ENCODE measurements around the gene TPSAB1.

The TPSAB1 gene

GRCh38 chr16:1287982-1288670, 47.6 kb downstream of the TPSAB1 start:
- Histone ChIP-seq H3K27ac (replicated peaks) (no peak overlapping the region), H3K27me3 (ENCODE audit: insufficient read depth, poor library complexity, severe bottlenecking) (peaks cover 43% of the 10 kb centered on the region), H3K4me3 (replicated peaks; ENCODE audit: insufficient read depth, low read length) (no peak overlapping the region)
- no peak for DNase-seq (ENCODE audit: low read depth in 1 of 2, low spot score in 1 of 2)
- TF ChIP-seq, protein P1, sequence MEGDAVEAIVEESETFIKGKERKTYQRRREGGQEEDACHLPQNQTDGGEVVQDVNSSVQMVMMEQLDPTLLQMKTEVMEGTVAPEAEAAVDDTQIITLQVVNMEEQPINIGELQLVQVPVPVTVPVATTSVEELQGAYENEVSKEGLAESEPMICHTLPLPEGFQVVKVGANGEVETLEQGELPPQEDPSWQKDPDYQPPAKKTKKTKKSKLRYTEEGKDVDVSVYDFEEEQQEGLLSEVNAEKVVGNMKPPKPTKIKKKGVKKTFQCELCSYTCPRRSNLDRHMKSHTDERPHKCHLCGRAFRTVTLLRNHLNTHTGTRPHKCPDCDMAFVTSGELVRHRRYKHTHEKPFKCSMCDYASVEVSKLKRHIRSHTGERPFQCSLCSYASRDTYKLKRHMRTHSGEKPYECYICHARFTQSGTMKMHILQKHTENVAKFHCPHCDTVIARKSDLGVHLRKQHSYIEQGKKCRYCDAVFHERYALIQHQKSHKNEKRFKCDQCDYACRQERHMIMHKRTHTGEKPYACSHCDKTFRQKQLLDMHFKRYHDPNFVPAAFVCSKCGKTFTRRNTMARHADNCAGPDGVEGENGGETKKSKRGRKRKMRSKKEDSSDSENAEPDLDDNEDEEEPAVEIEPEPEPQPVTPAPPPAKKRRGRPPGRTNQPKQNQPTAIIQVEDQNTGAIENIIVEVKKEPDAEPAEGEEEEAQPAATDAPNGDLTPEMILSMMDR (IDR thresholded peaks at IDR 0.05; ENCODE audit: insufficient read depth, low read length) = no peak
- TF ChIP-seq POLR2AphosphoS5 (IDR thresholded peaks at IDR 0.05; ENCODE audit: low read depth) (no peak), REST (IDR thresholded peaks at IDR 0.05; ENCODE audit: insufficient replicate concordance, low read depth) (no peak), GABPA (IDR thresholded peaks at IDR 0.05; ENCODE audit: low read depth) (no peak), SPI1 (IDR thresholded peaks at IDR 0.05; ENCODE audit: borderline replicate concordance, low read depth) (no peak)

GRCh38 chr16:1288813-1289476, 48.4 kb downstream of the TPSAB1 start:
- TF ChIP-seq GABPA (IDR thresholded peaks at IDR 0.05; ENCODE audit: low read depth) (no peak), SPI1 (IDR thresholded peaks at IDR 0.05; ENCODE audit: borderline replicate concordance, low read depth) (no peak), POLR2AphosphoS5 (IDR thresholded peaks at IDR 0.05; ENCODE audit: low read depth) (no peak), REST (IDR thresholded peaks at IDR 0.05; ENCODE audit: insufficient replicate concordance, low read depth) (no peak)
- TF ChIP-seq, protein P1 (IDR thresholded peaks at IDR 0.05; ENCODE audit: insufficient read depth, low read length) = no peak
- DNase-seq (ENCODE audit: low read depth in 1 of 2, low spot score in 1 of 2) = no peak
- Histone ChIP-seq H3K4me3 (replicated peaks; ENCODE audit: insufficient read depth, low read length) (no peak overlapping the region), H3K27ac (replicated peaks) (no peak overlapping the region), H3K27me3 (ENCODE audit: insufficient read depth, poor library complexity, severe bottlenecking) (peaks cover 38% of the 10 kb centered on the region)

- H3K4me3 ChIP-seq (replicated peaks; ENCODE audit: insufficient read depth, low read length) = no peak overlapping the region
These were observed 49.0 kb downstream of the TPSAB1 start for GRCh38 chr16:1289477-1289866.

GRCh38 chr16:1290063-1290501, 49.6 kb downstream of the TPSAB1 start:
- TF ChIP-seq SPI1 (IDR thresholded peaks at IDR 0.05; ENCODE audit: borderline replicate concordance, low read depth) (no peak), REST (IDR thresholded peaks at IDR 0.05; ENCODE audit: insufficient replicate concordance, low read depth) (no peak), GABPA (IDR thresholded peaks at IDR 0.05; ENCODE audit: low read depth) (no peak), POLR2AphosphoS5 (IDR thresholded peaks at IDR 0.05; ENCODE audit: low read depth) (no peak)
- TF ChIP-seq, protein P1 (IDR thresholded peaks at IDR 0.05; ENCODE audit: insufficient read depth, low read length) = no peak
- Histone ChIP-seq H3K4me3 (replicated peaks; ENCODE audit: insufficient read depth, low read length) (no peak overlapping the region), H3K27me3 (ENCODE audit: insufficient read depth, poor library complexity, severe bottlenecking) (peaks cover 38% of the 10 kb centered on the region), H3K27ac (replicated peaks) (no peak overlapping the region)
- peak in 1 of 2 experiments; percentile 52 for DNase-seq (ENCODE audit: low read depth in 1 of 2, low spot score in 1 of 2)

More at GRCh38 chr16:1289477-1289866, 49.0 kb downstream of the TPSAB1 start:
- no peak for DNase-seq (ENCODE audit: low read depth in 1 of 2, low spot score in 1 of 2)
- peaks cover 38% of the 10 kb centered on the region for H3K27me3 ChIP-seq (ENCODE audit: insufficient read depth, poor library complexity, severe bottlenecking)
- no peak overlapping the region for H3K27ac ChIP-seq (replicated peaks)
- TF ChIP-seq POLR2AphosphoS5 (IDR thresholded peaks at IDR 0.05; ENCODE audit: low read depth) (no peak), GABPA (IDR thresholded peaks at IDR 0.05; ENCODE audit: low read depth) (no peak), SPI1 (IDR thresholded peaks at IDR 0.05; ENCODE audit: borderline replicate concordance, low read depth) (no peak)

Data from HL-60 (cell line).